Measurements from ENCODE around the gene LRRC4C. TPM values are rescaled to one million over a fixed set of nuclear protein-coding genes. Genes with fewer than 3 reads are reported as not detected.

Gene LRRC4C
- total RNA-seq, 1 experiment from 2014 or later = not detected

DNA sequence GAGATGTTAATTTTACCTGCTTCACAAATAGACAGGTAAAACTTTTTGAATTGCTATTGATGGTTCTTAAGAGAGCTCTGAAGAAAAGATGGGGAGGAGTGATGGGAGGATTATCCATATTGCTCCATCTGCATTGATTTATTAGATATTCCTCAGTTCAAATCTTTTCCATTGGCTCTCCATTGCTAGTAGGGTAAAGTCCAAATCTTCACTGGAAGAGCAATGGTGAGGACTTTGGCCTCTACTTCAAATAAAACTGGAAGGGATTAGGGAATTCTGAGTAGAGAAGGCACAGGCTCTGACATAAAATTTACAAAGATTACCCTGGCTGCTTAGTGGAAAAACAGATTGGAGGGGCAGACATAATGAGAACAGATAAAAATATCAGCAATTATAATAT lies 1024.1 kb downstream of the LRRC4C start:
- ChIA-PET CTCF (no interaction called here), POLR2A (ENCODE audit: unreplicated experiment) (no interaction called here)

DNA sequence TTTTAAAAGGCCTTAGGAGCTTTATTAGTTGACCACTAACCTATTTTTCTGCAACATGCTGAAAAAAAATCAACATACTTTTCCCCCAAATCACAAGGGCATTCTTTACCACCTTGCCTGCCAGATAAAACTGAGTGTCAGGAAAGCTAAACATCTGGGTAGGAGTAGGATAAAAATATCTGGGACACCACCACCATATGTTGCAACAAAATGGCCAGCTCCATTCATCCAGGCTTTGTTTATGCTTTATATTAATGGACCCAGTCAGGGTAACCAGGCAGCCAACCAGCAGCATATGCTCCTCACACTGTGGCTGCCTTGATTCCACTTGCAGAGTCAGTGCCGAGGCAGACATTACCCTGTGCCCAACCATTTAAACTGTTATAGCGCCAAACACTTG lies 1024.5 kb downstream of the LRRC4C start:
- Histone ChIP-seq H2AFZ (ENCODE audit: low read length) (no peak overlapping the region), H3K4me3 (ENCODE audit: low read length) (no peak overlapping the region), H3F3A (ENCODE audit: low read length, unreplicated experiment) (no peaks in the 10 kb centered on the region), H4K20me1 (ENCODE audit: low read length) (no peaks in the 10 kb centered on the region), H3K4me1 (ENCODE audit: insufficient read depth, low read length) (no peaks in the 10 kb centered on the region), H3K9me2 (replicated peaks; ENCODE audit: low read length) (no peaks in the 10 kb centered on the region), H3K27ac (ENCODE audit: low read length) (no peak overlapping the region), H3K9ac (ENCODE audit: low read length) (no peak overlapping the region), H3K4me2 (ENCODE audit: low read length) (no peak overlapping the region), H3K79me2 (ENCODE audit: low read length) (no peaks in the 10 kb centered on the region), H3K9me3 (ENCODE audit: low read length) (no peaks in the 10 kb centered on the region), H3K27me3 (ENCODE audit: low read length) (no peaks in the 10 kb centered on the region), H3K36me3 (ENCODE audit: low read depth, low read length) (no peaks in the 10 kb centered on the region)
- intact Hi-C loops (cut with micrococcal nuclease) = no loop called here
- no TSS peak for BruUV-seq (replicated peaks)
- CTCF ChIA-PET = no interaction called here
- DNase-seq (no peak), ATAC-seq (no peak)
- POLR2A ChIA-PET (ENCODE audit: unreplicated experiment) = no interaction called here
- TF ChIP-seq EZH2 (IDR thresholded peaks at IDR 0.05; ENCODE audit: low read length, unreplicated experiment) (no peak), EZH2phosphoT487 (IDR thresholded peaks at IDR 0.05; ENCODE audit: borderline replicate concordance, low read length) (no peak)
- TF ChIP-seq, protein P1, sequence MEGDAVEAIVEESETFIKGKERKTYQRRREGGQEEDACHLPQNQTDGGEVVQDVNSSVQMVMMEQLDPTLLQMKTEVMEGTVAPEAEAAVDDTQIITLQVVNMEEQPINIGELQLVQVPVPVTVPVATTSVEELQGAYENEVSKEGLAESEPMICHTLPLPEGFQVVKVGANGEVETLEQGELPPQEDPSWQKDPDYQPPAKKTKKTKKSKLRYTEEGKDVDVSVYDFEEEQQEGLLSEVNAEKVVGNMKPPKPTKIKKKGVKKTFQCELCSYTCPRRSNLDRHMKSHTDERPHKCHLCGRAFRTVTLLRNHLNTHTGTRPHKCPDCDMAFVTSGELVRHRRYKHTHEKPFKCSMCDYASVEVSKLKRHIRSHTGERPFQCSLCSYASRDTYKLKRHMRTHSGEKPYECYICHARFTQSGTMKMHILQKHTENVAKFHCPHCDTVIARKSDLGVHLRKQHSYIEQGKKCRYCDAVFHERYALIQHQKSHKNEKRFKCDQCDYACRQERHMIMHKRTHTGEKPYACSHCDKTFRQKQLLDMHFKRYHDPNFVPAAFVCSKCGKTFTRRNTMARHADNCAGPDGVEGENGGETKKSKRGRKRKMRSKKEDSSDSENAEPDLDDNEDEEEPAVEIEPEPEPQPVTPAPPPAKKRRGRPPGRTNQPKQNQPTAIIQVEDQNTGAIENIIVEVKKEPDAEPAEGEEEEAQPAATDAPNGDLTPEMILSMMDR (conservative IDR thresholded peaks at IDR 0.05; ENCODE audit: low read depth, low read length) = no peak

More for the DNA sequence above, 1024.1 kb downstream of the LRRC4C start:
- DNase-seq (no peak), ATAC-seq (no peak)
- Histone ChIP-seq H3K4me1 (ENCODE audit: insufficient read depth, low read length) (no peaks in the 10 kb centered on the region), H3F3A (ENCODE audit: low read length, unreplicated experiment) (no peaks in the 10 kb centered on the region), H3K4me2 (ENCODE audit: low read length) (no peak overlapping the region), H3K4me3 (ENCODE audit: low read length) (no peak overlapping the region), H3K9me3 (ENCODE audit: low read length) (no peaks in the 10 kb centered on the region), H3K36me3 (ENCODE audit: low read depth, low read length) (no peaks in the 10 kb centered on the region), H3K27ac (ENCODE audit: low read length) (no peak overlapping the region), H3K27me3 (ENCODE audit: low read length) (no peaks in the 10 kb centered on the region), H2AFZ (ENCODE audit: low read length) (no peak overlapping the region), H3K9ac (ENCODE audit: low read length) (no peak overlapping the region), H3K9me2 (replicated peaks; ENCODE audit: low read length) (no peaks in the 10 kb centered on the region), H3K79me2 (ENCODE audit: low read length) (no peaks in the 10 kb centered on the region), H4K20me1 (ENCODE audit: low read length) (no peaks in the 10 kb centered on the region)
- TF ChIP-seq EZH2phosphoT487 (IDR thresholded peaks at IDR 0.05; ENCODE audit: borderline replicate concordance, low read length) = no peak
- TF ChIP-seq, protein P1 (conservative IDR thresholded peaks at IDR 0.05; ENCODE audit: low read depth, low read length) = no peak
- intact Hi-C loops (cut with micrococcal nuclease) = no loop called here
- no TSS peak for BruUV-seq (replicated peaks)

DNA sequence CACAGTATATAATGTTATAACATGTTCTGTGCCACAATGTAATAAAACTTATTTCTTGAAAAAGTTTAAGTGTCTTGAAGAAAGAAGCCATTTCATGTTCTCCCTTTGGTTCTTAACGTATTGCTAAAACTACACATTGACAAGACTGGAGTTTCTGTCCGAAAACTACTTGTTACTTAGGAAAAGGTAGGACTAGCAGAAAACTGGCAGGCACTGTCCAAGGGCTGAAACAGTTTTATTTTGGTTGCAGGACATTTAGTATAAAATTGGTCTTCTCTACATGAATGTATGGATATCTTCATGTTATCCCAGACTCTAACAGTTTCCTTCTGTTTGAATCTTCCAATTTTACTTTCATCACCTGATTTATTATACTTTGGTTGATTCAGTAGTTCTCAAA lies 1027.1 kb downstream of the LRRC4C start:
- TF ChIP-seq, protein P1 (conservative IDR thresholded peaks at IDR 0.05; ENCODE audit: low read depth, low read length) = no peak
- TF ChIP-seq EZH2 (IDR thresholded peaks at IDR 0.05; ENCODE audit: low read length, unreplicated experiment) (no peak), EZH2phosphoT487 (IDR thresholded peaks at IDR 0.05; ENCODE audit: borderline replicate concordance, low read length) (no peak)
- ATAC-seq (no peak), DNase-seq (no peak)
- H3K9ac ChIP-seq (ENCODE audit: low read length) = no peak overlapping the region
- no peaks in the 10 kb centered on the region for H3K9me2 ChIP-seq (replicated peaks; ENCODE audit: low read length)
- H3K36me3 ChIP-seq (ENCODE audit: low read depth, low read length) = no peaks in the 10 kb centered on the region
- H3K4me3 ChIP-seq (ENCODE audit: low read length) = no peak overlapping the region
- no TSS peak for BruUV-seq (replicated peaks)
- H3K4me1 ChIP-seq (ENCODE audit: insufficient read depth, low read length) = no peaks in the 10 kb centered on the region
- no peaks in the 10 kb centered on the region for H3F3A ChIP-seq (ENCODE audit: low read length, unreplicated experiment)
- intact Hi-C loops (cut with micrococcal nuclease) = no loop called here
- no peak overlapping the region for H2AFZ ChIP-seq (ENCODE audit: low read length)
- no peaks in the 10 kb centered on the region for H3K27me3 ChIP-seq (ENCODE audit: low read length)
- no peak overlapping the region for H3K27ac ChIP-seq (ENCODE audit: low read length)
- CTCF ChIA-PET = no interaction called here
- no peaks in the 10 kb centered on the region for H4K20me1 ChIP-seq (ENCODE audit: low read length)
- H3K4me2 ChIP-seq (ENCODE audit: low read length) = no peak overlapping the region
- no peaks in the 10 kb centered on the region for H3K9me3 ChIP-seq (ENCODE audit: low read length)
- H3K79me2 ChIP-seq (ENCODE audit: low read length) = no peaks in the 10 kb centered on the region
- POLR2A ChIA-PET (ENCODE audit: unreplicated experiment) = no interaction called here
